ENCODE data around the gene TRAF3IP3.

The TRAF3IP3 gene

DNA sequence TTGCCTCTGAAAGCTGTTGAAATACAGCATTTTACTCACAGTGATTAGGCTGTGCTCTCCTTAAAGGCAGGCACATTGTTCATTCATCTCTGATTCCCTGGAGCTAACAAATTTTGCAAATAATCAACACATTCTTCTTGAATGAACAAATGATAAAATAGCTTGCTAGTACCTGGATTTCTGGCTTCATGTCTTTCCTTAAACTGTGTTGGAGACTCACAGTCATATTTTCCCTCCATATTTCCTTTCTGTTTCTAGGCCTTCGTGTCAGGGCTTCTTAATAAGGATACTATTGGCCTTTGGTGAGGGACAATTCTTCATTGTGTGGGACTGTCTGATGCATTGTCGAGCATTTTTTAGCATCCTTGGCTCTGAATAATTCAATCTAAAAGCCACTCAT is 41.5 kb upstream of the TRAF3IP3 start:
- TF ChIP-seq BHLHE40 (IDR thresholded peaks at IDR 0.05; ENCODE audit: borderline replicate concordance) (no peak), ZNF384 (IDR thresholded peaks at IDR 0.05) (no peak), FOXM1 (IDR thresholded peaks at IDR 0.05; ENCODE audit: borderline replicate concordance) (no peak), HDGF (IDR thresholded peaks at IDR 0.05; ENCODE audit: borderline replicate concordance) (no peak), FOXA1 (IDR thresholded peaks at IDR 0.05) (no peak), NFRKB (IDR thresholded peaks at IDR 0.05) (no peak), ARNT (IDR thresholded peaks at IDR 0.05) (no peak)
- DNase-seq (ENCODE audit: extremely low spot score), result no peak
- ChIA-PET POLR2A (no interaction called here), CTCF (no interaction called here)

DNA sequence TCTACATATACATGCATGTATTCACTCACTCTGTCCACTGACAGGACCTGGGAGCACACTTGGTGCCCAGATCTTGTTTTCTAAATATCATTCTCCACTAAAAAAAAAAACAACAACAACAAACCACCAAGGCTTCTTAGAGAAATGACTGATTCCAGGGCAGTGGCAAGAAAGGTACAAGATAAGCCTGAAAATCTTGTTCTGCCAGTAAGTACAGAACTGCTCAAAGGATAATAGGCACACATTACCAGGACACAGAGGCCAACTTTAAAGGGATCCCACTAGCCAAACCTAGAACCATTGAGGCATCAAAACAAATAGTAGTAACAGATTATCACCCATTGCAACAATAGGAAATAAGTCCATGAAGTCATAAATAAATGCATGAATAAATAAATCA is 40.5 kb upstream of the TRAF3IP3 start:
- ChIA-PET POLR2A (no interaction called here), CTCF (no interaction called here)
- TF ChIP-seq FOXK2 (IDR thresholded peaks at IDR 0.05) (no peak), CTBP1 (IDR thresholded peaks at IDR 0.05; ENCODE audit: borderline replicate concordance) (no peak), ELF4 (IDR thresholded peaks at IDR 0.05) (no peak), TARDBP (IDR thresholded peaks at IDR 0.05) (no peak), FOXM1 (IDR thresholded peaks at IDR 0.05; ENCODE audit: borderline replicate concordance) (no peak), ARNT (IDR thresholded peaks at IDR 0.05) (no peak), HDGF (IDR thresholded peaks at IDR 0.05; ENCODE audit: borderline replicate concordance) (no peak), SP1 (IDR thresholded peaks at IDR 0.05) (no peak), BHLHE40 (IDR thresholded peaks at IDR 0.05; ENCODE audit: borderline replicate concordance) (no peak), PKNOX1 (IDR thresholded peaks at IDR 0.05) (no peak), L3MBTL2 (conservative IDR thresholded peaks at IDR 0.05) (no peak), NFRKB (IDR thresholded peaks at IDR 0.05) (no peak), SUZ12 (IDR thresholded peaks at IDR 0.05) (no peak), LEF1 (IDR thresholded peaks at IDR 0.05; ENCODE audit: borderline replicate concordance) (no peak), ZNF384 (IDR thresholded peaks at IDR 0.05) (no peak), FOXA1 (IDR thresholded peaks at IDR 0.05) (no peak)
- DNase-seq (ENCODE audit: extremely low spot score), result no peak

DNA sequence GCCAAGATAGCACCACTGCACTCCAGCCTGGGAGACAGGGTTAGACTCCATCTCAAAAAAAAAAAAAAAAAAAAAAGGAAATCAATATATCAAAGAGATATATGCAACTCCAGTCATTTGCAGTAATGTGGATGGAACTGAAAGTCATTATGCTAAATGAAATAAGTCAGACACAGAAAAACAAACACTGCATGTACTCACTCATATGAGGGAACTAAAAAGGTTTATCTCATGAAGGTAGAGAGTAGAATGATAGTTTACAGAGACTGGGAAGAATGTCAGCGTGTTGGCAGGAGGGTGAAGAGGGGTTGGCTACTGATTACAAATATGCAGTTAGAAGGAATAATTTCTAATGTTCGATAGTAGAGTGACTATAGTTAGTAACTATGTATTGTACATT is 38.0 kb upstream of the TRAF3IP3 start:
- DNase-seq (ENCODE audit: extremely low spot score), result no peak
- ChIA-PET CTCF (no interaction called here), POLR2A (no interaction called here)

GRCh38 chr1:209720326-209720725 is 35.5 kb upstream of the TRAF3IP3 start:
- CTCF ChIA-PET, result no interaction called here
- no peak for DNase-seq (ENCODE audit: extremely low spot score)

More for the DNA sequence above, 38.0 kb upstream of the TRAF3IP3 start:
- TF ChIP-seq HDGF (IDR thresholded peaks at IDR 0.05; ENCODE audit: borderline replicate concordance) (no peak), ARNT (IDR thresholded peaks at IDR 0.05) (no peak), FOXA1 (IDR thresholded peaks at IDR 0.05) (no peak), TARDBP (IDR thresholded peaks at IDR 0.05) (no peak), LEF1 (IDR thresholded peaks at IDR 0.05; ENCODE audit: borderline replicate concordance) (no peak), ZNF384 (IDR thresholded peaks at IDR 0.05) (no peak), BHLHE40 (IDR thresholded peaks at IDR 0.05; ENCODE audit: borderline replicate concordance) (no peak), FOXM1 (IDR thresholded peaks at IDR 0.05; ENCODE audit: borderline replicate concordance) (no peak), FOXK2 (IDR thresholded peaks at IDR 0.05) (no peak), SP1 (IDR thresholded peaks at IDR 0.05) (no peak), SUZ12 (IDR thresholded peaks at IDR 0.05) (no peak), L3MBTL2 (conservative IDR thresholded peaks at IDR 0.05) (no peak), PKNOX1 (IDR thresholded peaks at IDR 0.05) (no peak), ELF4 (IDR thresholded peaks at IDR 0.05) (no peak), CTBP1 (IDR thresholded peaks at IDR 0.05; ENCODE audit: borderline replicate concordance) (no peak), NFRKB (IDR thresholded peaks at IDR 0.05) (no peak)

DNA sequence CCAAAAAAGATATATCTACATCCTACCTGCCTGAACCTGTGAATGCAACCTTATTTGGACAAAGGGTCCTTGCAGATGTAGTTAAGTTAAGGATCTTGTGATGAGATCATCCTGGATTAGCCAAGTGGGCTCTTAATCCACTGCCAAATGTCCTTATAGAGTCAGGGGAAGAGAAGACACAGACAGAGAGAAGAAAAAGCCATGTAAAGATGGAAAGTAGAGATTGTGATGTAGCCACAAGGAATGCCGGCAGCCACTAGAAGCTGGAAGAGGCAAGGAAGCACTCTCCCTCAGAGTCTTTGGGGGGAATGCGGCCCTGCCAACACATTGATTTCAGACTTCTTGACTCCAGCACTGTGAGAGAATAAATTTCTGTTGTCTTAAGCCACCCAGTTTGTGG is 35.0 kb upstream of the TRAF3IP3 start:
- TF ChIP-seq LEF1 (IDR thresholded peaks at IDR 0.05; ENCODE audit: borderline replicate concordance) (no peak), TARDBP (IDR thresholded peaks at IDR 0.05) (no peak), ARNT (IDR thresholded peaks at IDR 0.05) (no peak), ELF4 (IDR thresholded peaks at IDR 0.05) (no peak), L3MBTL2 (conservative IDR thresholded peaks at IDR 0.05) (no peak), HDGF (IDR thresholded peaks at IDR 0.05; ENCODE audit: borderline replicate concordance) (no peak), FOXA1 (IDR thresholded peaks at IDR 0.05) (no peak)
- ChIA-PET POLR2A (no interaction called here), CTCF (interaction anchor here (0.7 kb wide), 1 partner anchor 151 kb away, joined by 6 read pairs; no protein-coding TSS in a partner anchor)
- DNase-seq (ENCODE audit: extremely low spot score), result no peak

More at GRCh38 chr1:209720326-209720725, 35.5 kb upstream of the TRAF3IP3 start:
- TF ChIP-seq PKNOX1 (IDR thresholded peaks at IDR 0.05) (no peak), LEF1 (IDR thresholded peaks at IDR 0.05; ENCODE audit: borderline replicate concordance) (no peak), CTBP1 (IDR thresholded peaks at IDR 0.05; ENCODE audit: borderline replicate concordance) (no peak), FOXK2 (IDR thresholded peaks at IDR 0.05) (no peak), NFRKB (IDR thresholded peaks at IDR 0.05) (no peak), FOXM1 (IDR thresholded peaks at IDR 0.05; ENCODE audit: borderline replicate concordance) (no peak), L3MBTL2 (conservative IDR thresholded peaks at IDR 0.05) (no peak), SUZ12 (IDR thresholded peaks at IDR 0.05) (no peak), ZNF384 (IDR thresholded peaks at IDR 0.05) (no peak), BHLHE40 (IDR thresholded peaks at IDR 0.05; ENCODE audit: borderline replicate concordance) (no peak)
- POLR2A ChIA-PET, result no interaction called here

DNA sequence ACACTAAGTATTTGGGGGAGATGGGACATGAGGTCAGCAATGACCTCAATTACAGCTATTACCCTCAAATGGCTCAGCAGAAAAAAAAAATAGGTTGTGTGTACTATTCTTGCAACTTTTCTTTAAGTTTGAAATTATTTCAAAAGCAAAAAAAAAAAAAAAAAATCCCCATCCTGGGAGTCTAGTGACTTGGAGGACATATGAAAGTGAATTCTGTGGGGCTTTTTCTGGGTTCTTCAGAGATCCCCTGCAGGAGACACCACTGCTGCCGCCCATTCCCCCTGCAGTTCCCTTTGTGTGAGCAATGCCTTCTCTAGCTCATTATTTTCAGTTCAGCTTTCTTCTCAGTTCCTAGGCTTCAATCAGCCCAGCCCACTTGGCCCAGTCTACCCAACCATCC is 34.5 kb upstream of the TRAF3IP3 start:
- ChIA-PET POLR2A (no interaction called here), CTCF (interaction anchor here (0.7 kb wide), 1 partner anchor 151 kb away, joined by 6 read pairs; no protein-coding TSS in a partner anchor)
- TF ChIP-seq CTBP1 (IDR thresholded peaks at IDR 0.05; ENCODE audit: borderline replicate concordance) (no peak), HDGF (IDR thresholded peaks at IDR 0.05; ENCODE audit: borderline replicate concordance) (no peak), L3MBTL2 (conservative IDR thresholded peaks at IDR 0.05) (no peak), ZNF384 (IDR thresholded peaks at IDR 0.05) (no peak), FOXA1 (IDR thresholded peaks at IDR 0.05) (no peak), SUZ12 (IDR thresholded peaks at IDR 0.05) (no peak), BHLHE40 (IDR thresholded peaks at IDR 0.05; ENCODE audit: borderline replicate concordance) (no peak), FOXM1 (IDR thresholded peaks at IDR 0.05; ENCODE audit: borderline replicate concordance) (no peak), ARNT (IDR thresholded peaks at IDR 0.05) (no peak), PKNOX1 (IDR thresholded peaks at IDR 0.05) (no peak), FOXK2 (IDR thresholded peaks at IDR 0.05) (no peak), ELF4 (IDR thresholded peaks at IDR 0.05) (no peak), LEF1 (IDR thresholded peaks at IDR 0.05; ENCODE audit: borderline replicate concordance) (no peak), SP1 (IDR thresholded peaks at IDR 0.05) (no peak), TARDBP (IDR thresholded peaks at IDR 0.05) (no peak), NFRKB (IDR thresholded peaks at IDR 0.05) (no peak)
- no peak for DNase-seq (ENCODE audit: extremely low spot score)
